ENCODE measurements around the gene PER2.

DNA sequence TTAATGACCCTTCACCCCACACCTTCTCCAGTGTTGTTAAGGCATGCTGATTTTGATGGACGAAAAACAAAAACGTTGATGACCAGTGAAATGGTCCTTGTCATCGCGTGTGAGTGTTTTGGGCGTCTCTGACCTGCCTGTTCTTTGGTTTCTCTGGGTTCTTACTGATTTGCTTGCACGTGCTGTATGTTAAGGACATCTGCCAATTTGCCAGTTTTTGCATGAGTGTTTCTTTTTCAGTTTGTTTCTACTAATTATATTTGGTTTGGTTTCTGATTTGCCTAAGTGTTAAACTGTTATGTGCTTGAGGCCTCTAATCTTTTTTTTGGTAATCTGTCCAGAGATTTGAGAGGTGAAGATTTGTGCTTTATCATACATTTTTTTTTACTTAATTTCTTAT is 46.5 kb upstream of the PER2 start:
- TF ChIP-seq FOXK2 (IDR thresholded peaks at IDR 0.05) (no peak), SUZ12 (IDR thresholded peaks at IDR 0.05) (no peak), LEF1 (IDR thresholded peaks at IDR 0.05; ENCODE audit: borderline replicate concordance) (no peak)

All from HEK293T (cell line).